Astrocyte of the spinal cord (primary cell): ENCODE results near the gene ARID5A.

Source experiments
- DNase-seq: peaks from one replicate; pipeline ENCODE4 v3.0.0; 2011; ENCODE audit warnings: low read depth, low spot score
- H3K4me3 ChIP-seq: 2 replicates; pipeline ENCODE4 v1.5.1; 2011; ENCODE audit warnings: low read depth, mild to moderate bottlenecking, low read length, moderate library complexity
- CTCF ChIP-seq: IDR thresholded peaks from 2 replicates; pipeline ENCODE4 v1.5.1; 2012; ENCODE audit warnings: low read depth, mild to moderate bottlenecking, low read length, inconsistent platforms
- in situ Hi-C: cut with HindIII; loops from 2 replicates; pipeline ENCODE4 v1.10.0; 2017; ENCODE audit warnings: low sequenced_read_pairs

ARID5A gene

DNA sequence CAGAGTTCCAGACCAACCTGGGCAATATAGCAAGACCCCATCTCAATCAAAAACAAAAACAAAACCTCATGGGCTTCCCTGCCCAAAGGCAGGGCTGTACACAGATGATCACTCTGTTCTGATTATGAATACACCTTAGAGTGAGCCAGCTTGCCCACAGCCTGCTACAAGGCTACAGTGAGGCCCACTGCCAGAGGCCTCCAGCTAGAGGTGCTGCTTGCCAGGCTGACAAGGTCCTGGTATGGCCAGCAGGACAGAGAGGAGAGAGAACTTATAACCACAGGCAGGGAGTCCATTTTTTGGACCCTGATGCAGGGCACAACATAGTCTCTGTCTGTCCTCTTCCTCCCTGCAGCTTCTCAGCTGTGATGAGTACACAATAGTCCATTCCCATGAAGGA is 60.0 kb downstream of the ARID5A start:
- H3K4me3 ChIP-seq: no peak overlapping the region
- TF ChIP-seq CTCF: no peak
- DNase-seq: no peak
- in situ Hi-C loops: no loop called here

GRCh38 chr2:96599941-96600340 is 63.4 kb downstream of the ARID5A start:
- no peak for TF ChIP-seq CTCF
- H3K4me3 ChIP-seq: no peak overlapping the region
- in situ Hi-C loops: no loop called here
- DNase-seq: no peak

- no peak overlapping the region for H3K4me3 ChIP-seq
- DNase-seq: no peak
- in situ Hi-C loops: no loop called here
- no peak for TF ChIP-seq CTCF
Measured at GRCh38 chr2:96601382-96602292, 65.1 kb downstream of the ARID5A start.
